Myometrial cell (primary cell): ENCODE measurements around the gene MEI4. TPM values are rescaled to one million over a fixed set of nuclear protein-coding genes. Genes with fewer than 3 reads are reported as not detected.

Source experiments
- total RNA-seq: library from RNA; depleted of rRNA; stranded (reverse); fragments of >200 nt; gene quantifications from 2 replicates; pipeline ENCODE4 v1.2.3, GENCODE V29; 2015

MEI4 gene, protein sequence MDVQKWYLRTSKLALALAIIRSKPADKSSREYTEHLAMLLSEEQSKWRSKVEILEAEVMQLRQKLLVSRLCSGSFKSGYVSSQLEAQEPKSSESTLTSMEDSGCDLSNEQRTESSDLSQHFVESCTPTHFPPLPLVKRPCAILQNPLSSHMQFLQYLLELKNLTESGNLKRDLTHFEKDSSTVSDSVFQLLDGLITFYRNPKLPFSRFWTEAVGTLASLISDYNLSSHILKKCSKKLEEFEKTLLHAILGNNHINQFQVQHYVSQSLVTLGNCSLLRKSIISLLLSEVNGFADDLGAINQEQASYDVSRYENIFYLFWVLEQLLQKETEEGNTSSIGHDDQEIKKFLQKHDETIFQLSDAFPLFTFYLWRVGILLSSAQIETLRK
- total RNA-seq: not detected in 2 replicates

DNA sequence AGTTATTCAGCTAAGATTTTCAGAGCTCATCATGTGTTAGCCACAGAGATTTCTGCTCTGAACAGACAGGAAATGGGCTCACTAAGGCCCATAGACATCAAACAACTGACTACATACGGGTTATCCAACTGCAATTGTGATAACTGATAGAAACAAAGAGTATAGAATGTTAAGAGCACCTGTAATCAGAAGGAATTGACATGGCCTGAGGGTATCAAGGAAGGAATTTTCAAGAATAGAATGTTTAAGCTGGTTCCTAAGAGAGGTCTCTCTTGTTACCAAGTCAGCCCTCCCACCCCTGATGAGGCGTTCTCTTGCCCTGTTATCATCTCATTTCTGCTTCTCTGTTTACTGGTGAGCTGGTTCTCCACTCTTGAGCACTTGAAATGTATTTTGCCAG, at the start of gene MEI4:
MEI4 (plus strand) TSS at position 301 of the 400 bp plus-strand sequence. CDS start 37,633 bp downstream, outside the sequence.

Other genes with a start within 250 kb of the MEI4 start
- gene HTR1B, start 189.5 kb upstream of the MEI4 start, total RNA-seq: 5.2 and 8.2 TPM in 2 replicates